H1 (cell line): ENCODE measurements around the gene SBF2. TPM values are rescaled to one million over a fixed set of nuclear protein-coding genes. Genes with fewer than 3 reads are reported as not detected.

ENCODE experiments used
- BRCA1 ChIP-seq: IDR thresholded peaks from 2 replicates; pipeline ENCODE4 v1.6.1; 2012; ENCODE audit warnings: low read depth, low read length, improper control_type of control experiment
- GABPA ChIP-seq: IDR thresholded peaks from 2 replicates; pipeline ENCODE4 v1.6.1; 2011; ENCODE audit warnings: mild to moderate bottlenecking, low read length, moderate library complexity, borderline replicate concordance; ENCODE audit not compliant: insufficient read depth
- RAD21 ChIP-seq, 2 experiments: IDR thresholded peaks in 1 of 2; conservative IDR thresholded peaks in 1 of 2; 2 replicates each; pipeline ENCODE4 v1.6.1; 2011; ENCODE audit warnings: low read depth in 2 of 2, low read length in 2 of 2, improper control_type of control experiment in 1 of 2, inconsistent platforms in 1 of 2, mild to moderate bottlenecking in 1 of 2, moderate library complexity in 1 of 2
- SUZ12 ChIP-seq: fragments of 200-600 bp; sonication (generic); IDR thresholded peaks from 2 replicates; pipeline ENCODE4 v1.6.1; 2012; ENCODE audit warnings: mild to moderate bottlenecking, inconsistent platforms, low read length, moderate library complexity, mixed read lengths
- polyA plus RNA-seq, 7 experiments: library from polyadenylated mRNA; depleted of rRNA in 3 of 7; stranded (reverse) in 5 of 7; unstranded in 2 of 7; fragments of >200 nt in 5 of 7; fragments of 200-250 nt in 2 of 7; gene quantifications; 1 replicate in 5 of 7; 2 replicates in 1 of 7; 4 replicates in 1 of 7; pipeline versions ENCODE4 v1.2.1 to v1.2.3, GENCODE V29; 2011 to 2013; ENCODE audit warnings: missing spikeins in 2 of 7, mixed read lengths in 2 of 7
- total RNA-seq: library from RNA; stranded (reverse); fragmentation: NEBNext Ultra II Directional; extraction: Animal tissue kit (Norgen Biotek cat#: 25700); gene quantifications from 2 replicates; pipeline ENCODE4 v1.2.1, GENCODE V29; 2021
- TF ChIP-seq, protein P1 (sequence below): IDR thresholded peaks from 2 replicates; pipeline ENCODE4 v1.6.1; 2012; ENCODE audit warnings: inconsistent platforms

Gene SBF2
- total and polyA plus RNA-seq, 2 of the 8 experiments (the other 6 are each of a cell fraction or from before 2014, with no cell fraction given), result 36.7 to 50.5 TPM

DNA sequence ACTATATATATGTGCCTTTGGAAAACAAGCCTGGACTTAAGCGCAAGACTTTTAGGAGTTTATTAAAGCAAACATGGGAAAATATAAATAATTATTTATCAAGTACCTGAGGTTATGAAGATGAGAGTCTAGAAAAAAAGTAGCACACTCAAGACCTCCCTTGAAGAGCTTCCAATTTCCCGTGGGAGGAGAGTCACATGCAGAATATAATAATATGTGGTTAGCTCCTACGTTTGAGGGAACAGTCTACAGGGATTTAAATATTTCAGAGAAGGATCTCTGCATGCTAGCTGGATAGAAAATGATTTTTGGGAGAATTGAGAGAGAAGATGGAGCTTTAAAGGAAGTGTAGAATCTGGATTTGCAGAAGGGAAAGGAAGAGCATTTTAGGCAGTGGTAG is 446.4 kb downstream of the SBF2 start (continued):
- TF ChIP-seq SUZ12, result no peak
- TF ChIP-seq, protein P1, sequence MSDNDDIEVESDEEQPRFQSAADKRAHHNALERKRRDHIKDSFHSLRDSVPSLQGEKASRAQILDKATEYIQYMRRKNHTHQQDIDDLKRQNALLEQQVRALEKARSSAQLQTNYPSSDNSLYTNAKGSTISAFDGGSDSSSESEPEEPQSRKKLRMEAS, result no peak
- no peak for TF ChIP-seq RAD21 (IDR thresholded peaks at IDR 0.05 in 1 of 2, conservative IDR thresholded peaks at IDR 0.05 in 1 of 2; ENCODE audit: low read depth in 2 of 2, low read length in 2 of 2)
- TF ChIP-seq BRCA1, result no peak
- TF ChIP-seq GABPA, result no peak
